Fibroblast of lung (primary cell): ENCODE data around the gene FAM135A. TPM values are rescaled to one million over a fixed set of nuclear protein-coding genes. Genes with fewer than 3 reads are reported as not detected.

Experiments
- DNase-seq, 2 donors: peaks; one replicate each; pipeline versions ENCODE4 v3.0.0 to v3.0.0-alpha.2; 2010; ENCODE audit warnings: low read depth in 2 of 2
- H2AFZ ChIP-seq: 2 replicates; pipeline ENCODE4 v1.5.1; 2012; ENCODE audit warnings: low read length, control low read depth, inconsistent platforms
- H3K27ac ChIP-seq: 2 replicates; pipeline ENCODE4 v1.5.1; 2011; ENCODE audit warnings: low read length, control low read depth; ENCODE audit not compliant: insufficient read depth
- H3K27me3 ChIP-seq: 2 replicates; pipeline ENCODE4 v1.5.1; 2011; ENCODE audit warnings: mild to moderate bottlenecking, low read length; ENCODE audit not compliant: control insufficient read depth, insufficient read depth
- H3K36me3 ChIP-seq: 2 replicates; pipeline ENCODE4 v1.5.1; 2011; ENCODE audit warnings: low read length; ENCODE audit not compliant: control insufficient read depth, insufficient read depth
- H3K4me1 ChIP-seq: 2 replicates; pipeline ENCODE4 v1.5.1; 2011; ENCODE audit warnings: low read length; ENCODE audit not compliant: control insufficient read depth, insufficient read depth; ENCODE audit errors: extremely low read depth
- H3K4me2 ChIP-seq: 2 replicates; pipeline ENCODE4 v1.5.1; 2011; ENCODE audit warnings: low read length, control low read depth; ENCODE audit not compliant: insufficient read depth; ENCODE audit errors: extremely low read depth
- H3K4me3 ChIP-seq, 4 experiments: fragments of 200-600 bp in 1 of 4; sonication (generic) in 1 of 4; replicated peaks in 1 of 4; 2 replicates each; pipeline ENCODE4 v1.5.1; 2011 to 2016; ENCODE audit warnings: low read length in 4 of 4, low read depth in 3 of 4, mild to moderate bottlenecking in 3 of 4, control low read depth in 2 of 4, inconsistent platforms in 1 of 4, mixed read lengths in 1 of 4; ENCODE audit not compliant: insufficient read depth in 1 of 4; ENCODE audit errors: control extremely low read depth in 1 of 4
- H3K79me2 ChIP-seq: 2 replicates; pipeline ENCODE4 v1.5.1; 2012; ENCODE audit warnings: mild to moderate bottlenecking, low read length, inconsistent platforms; ENCODE audit not compliant: control insufficient read depth, insufficient read depth
- H3K9ac ChIP-seq: 2 replicates; pipeline ENCODE4 v1.5.1; 2011; ENCODE audit warnings: mild to moderate bottlenecking, low read length, control low read depth; ENCODE audit not compliant: insufficient read depth
- H3K9me3 ChIP-seq: 2 replicates; pipeline ENCODE4 v1.5.1; 2012; ENCODE audit warnings: low read depth, low read length; ENCODE audit not compliant: control insufficient read depth, insufficient read depth
- H4K20me1 ChIP-seq: 2 replicates; pipeline ENCODE4 v1.5.1; 2011; ENCODE audit warnings: low read length; ENCODE audit not compliant: control insufficient read depth, insufficient read depth; ENCODE audit errors: extremely low read depth
- CTCF ChIP-seq, 2 donors: IDR thresholded peaks in 1 of 2; conservative IDR thresholded peaks in 1 of 2; 1 replicate in 1 of 2; 2 replicates in 1 of 2; pipeline ENCODE4 v1.5.1; 2011 to 2012; ENCODE audit warnings: low read length in 2 of 2, control low read depth in 1 of 2, inconsistent platforms in 1 of 2, low read depth in 1 of 2, mild to moderate bottlenecking in 1 of 2
- EZH2 ChIP-seq: IDR thresholded peaks from 2 replicates; pipeline ENCODE4 v1.5.1; 2012; ENCODE audit warnings: low read length, control low read depth, mild to moderate bottlenecking; ENCODE audit errors: missing control alignments
- polyA plus RNA-seq, 2 donors: library from polyadenylated mRNA; depleted of rRNA in 1 of 2; stranded (reverse) in 1 of 2; unstranded in 1 of 2; fragments of >200 nt; gene quantifications; 2 replicates each; pipeline ENCODE4 v1.2.1, GENCODE V29; 2011 to 2012; ENCODE audit warnings: missing spikeins in 1 of 2
- total RNA-seq: library from RNA; depleted of rRNA; stranded (reverse); fragments of >200 nt; gene quantifications from 2 replicates; pipeline ENCODE4 v1.2.1, GENCODE V29; 2014

Gene FAM135A
- total and polyA plus RNA-seq, 2 donors (not counting 1 experiment from before 2014, with no cell fraction given): 7.1 to 10.2 TPM

GRCh38 chr6:70423189-70424134 is 10.2 kb downstream of the FAM135A start:
- no peak for DNase-seq
- H4K20me1 ChIP-seq: no peaks in the 10 kb centered on the region

GRCh38 chr6:70424291-70424690 is 11.0 kb downstream of the FAM135A start:
- Histone ChIP-seq H3K9me3 (no peaks in the 10 kb centered on the region), H4K20me1 (no peaks in the 10 kb centered on the region), H3K27me3 (no peaks in the 10 kb centered on the region), H3K4me1 (no peaks in the 10 kb centered on the region), H3K27ac (no peak overlapping the region), H2AFZ (no peak overlapping the region), H3K36me3 (no peaks in the 10 kb centered on the region), H3K79me2 (no peaks in the 10 kb centered on the region), H3K4me3 (no peak overlapping the region), H3K4me2 (no peak overlapping the region), H3K9ac (no peak overlapping the region)
- no peak for TF ChIP-seq EZH2
- TF ChIP-seq CTCF (conservative IDR thresholded peaks at IDR 0.05 in 1 of 2, IDR thresholded peaks at IDR 0.05 in 1 of 2; ENCODE audit: low read depth in 1 of 2, low read length in 2 of 2): no peak
- DNase-seq: no peak

More at GRCh38 chr6:70423189-70424134, 10.2 kb downstream of the FAM135A start:
- Histone ChIP-seq H3K9me3 (no peaks in the 10 kb centered on the region), H2AFZ (no peak overlapping the region), H3K4me3 (no peak overlapping the region), H3K9ac (no peak overlapping the region), H3K4me1 (no peaks in the 10 kb centered on the region), H3K27me3 (no peaks in the 10 kb centered on the region), H3K27ac (no peak overlapping the region), H3K36me3 (no peaks in the 10 kb centered on the region), H3K79me2 (no peaks in the 10 kb centered on the region), H3K4me2 (no peak overlapping the region)
- TF ChIP-seq CTCF (conservative IDR thresholded peaks at IDR 0.05 in 1 of 2, IDR thresholded peaks at IDR 0.05 in 1 of 2; ENCODE audit: low read depth in 1 of 2, low read length in 2 of 2) (no peak), EZH2 (no peak)

GRCh38 chr6:70436320-70436719 is 23.0 kb downstream of the FAM135A start:
- no peak overlapping the region for H3K4me2 ChIP-seq
- H4K20me1 ChIP-seq: no peaks in the 10 kb centered on the region
- no peaks in the 10 kb centered on the region for H3K36me3 ChIP-seq
- no peak overlapping the region for H3K9ac ChIP-seq
- H3K79me2 ChIP-seq: no peaks in the 10 kb centered on the region
- no peak for DNase-seq
- no peak overlapping the region for H2AFZ ChIP-seq
- H3K4me3 ChIP-seq: no peak overlapping the region
- no peaks in the 10 kb centered on the region for H3K4me1 ChIP-seq
- TF ChIP-seq CTCF (conservative IDR thresholded peaks at IDR 0.05 in 1 of 2, IDR thresholded peaks at IDR 0.05 in 1 of 2; ENCODE audit: low read depth in 1 of 2, low read length in 2 of 2): no peak
- TF ChIP-seq EZH2: no peak
- H3K27me3 ChIP-seq: no peaks in the 10 kb centered on the region
- H3K9me3 ChIP-seq: no peaks in the 10 kb centered on the region
- H3K27ac ChIP-seq: no peak overlapping the region
